ENCODE results near the gene RBM47. TPM values are rescaled to one million over a fixed set of nuclear protein-coding genes. Genes with fewer than 3 reads are reported as not detected.
"Not testable (repeated sequence)": the region's sequence is repeated elsewhere in the genome, so short reads cannot be mapped to it uniquely, and the experiment has no call there.

The RBM47 gene
- total and polyA plus RNA-seq, 7 experiments from 2014 or later = 0.17 to 47.2 (median 1.9) TPM

GRCh38 chr4:40547789-40548132, 81.9 kb downstream of the RBM47 start:
- H3K27ac ChIP-seq (ENCODE audit: low read depth, low read length) = no peak overlapping the region
- Mint-ChIP-seq H3K27me3 (no peaks in the 10 kb centered on the region), H3K27ac (peak overlapping the region in 1 of 9 donors; percentile 23), H3K36me3 (peaks cover 0 to 4% (median 0%) of the 10 kb centered on the region in 5 donors), H3K4me3 (no peak overlapping the region), H3K9me3 (no peaks in the 10 kb centered on the region), H3K4me1 (peaks cover 9 to 33% (median 19%) of the 10 kb centered on the region in 7 donors)
- POLR2A ChIA-PET = no interaction called here
- H3K27me3 ChIP-seq (ENCODE audit: control insufficient read depth in 2 of 2, insufficient read depth in 2 of 2, low read length in 2 of 2) = no peaks in the 10 kb centered on the region
- intact Hi-C loops (cut with micrococcal nuclease) = no loop called here
- no peak overlapping the region for H3K4me3 ChIP-seq (ENCODE audit: low read length)
- no peaks in the 10 kb centered on the region for H3K36me3 ChIP-seq (ENCODE audit: control insufficient read depth in 2 of 3, insufficient read depth in 3 of 3, low read length in 3 of 3)
- CTCF ChIA-PET = no interaction called here
- ATAC-seq = no peak
- H3K9me3 ChIP-seq (ENCODE audit: control insufficient read depth in 2 of 3, low read length in 3 of 3) = no peaks in the 10 kb centered on the region
- peaks cover 0 to 11% of the 10 kb centered on the region in 2 donors for H3K4me1 ChIP-seq (ENCODE audit: control insufficient read depth in 2 of 2, insufficient read depth in 2 of 2, low read length in 2 of 2)
- DNase-seq = no peak

GRCh38 chr4:40546969-40547788, 82.5 kb downstream of the RBM47 start:
- ChIA-PET POLR2A (no interaction called here), CTCF (no interaction called here)
- H3K4me1 ChIP-seq (ENCODE audit: control insufficient read depth in 2 of 2, insufficient read depth in 2 of 2, low read length in 2 of 2) = peaks cover 0 to 11% of the 10 kb centered on the region in 2 donors
- H3K27me3 ChIP-seq (ENCODE audit: control insufficient read depth in 2 of 2, insufficient read depth in 2 of 2, low read length in 2 of 2) = no peaks in the 10 kb centered on the region
- intact Hi-C loops (cut with micrococcal nuclease) = no loop called here
- H3K36me3 ChIP-seq (ENCODE audit: control insufficient read depth in 2 of 3, insufficient read depth in 3 of 3, low read length in 3 of 3) = no peaks in the 10 kb centered on the region
- no peaks in the 10 kb centered on the region for H3K9me3 Mint-ChIP-seq
- peaks cover 0 to 4% (median 0%) of the 10 kb centered on the region in 5 donors for H3K36me3 Mint-ChIP-seq
- H3K27ac Mint-ChIP-seq = peak overlapping the region in 2 of 9 donors; percentile 9 to 36
- ATAC-seq (peak; percentile 44), DNase-seq (no peak)
- H3K4me3 ChIP-seq (ENCODE audit: low read length) = no peak overlapping the region
- no peak overlapping the region for H3K27ac ChIP-seq (ENCODE audit: low read depth, low read length)
- H3K9me3 ChIP-seq (ENCODE audit: control insufficient read depth in 2 of 3, low read length in 3 of 3) = no peaks in the 10 kb centered on the region
- no peak overlapping the region for H3K4me3 Mint-ChIP-seq
- peaks cover 9 to 28% (median 17%) of the 10 kb centered on the region in 7 donors for H3K4me1 Mint-ChIP-seq
- H3K27me3 Mint-ChIP-seq = no peaks in the 10 kb centered on the region

GRCh38 chr4:40546506-40546905, 83.2 kb downstream of the RBM47 start:
- Histone ChIP-seq H3K36me3 (ENCODE audit: control insufficient read depth in 2 of 3, insufficient read depth in 3 of 3, low read length in 3 of 3) (no peaks in the 10 kb centered on the region), H3K4me1 (ENCODE audit: control insufficient read depth in 2 of 2, insufficient read depth in 2 of 2, low read length in 2 of 2) (peaks cover 0 to 11% of the 10 kb centered on the region in 2 donors), H3K4me3 (ENCODE audit: low read length) (no peak overlapping the region), H3K27ac (ENCODE audit: low read depth, low read length) (no peak overlapping the region), H3K9me3 (ENCODE audit: control insufficient read depth in 2 of 3, low read length in 3 of 3) (no peaks in the 10 kb centered on the region), H3K27me3 (ENCODE audit: control insufficient read depth in 2 of 2, insufficient read depth in 2 of 2, low read length in 2 of 2) (no peaks in the 10 kb centered on the region)
- no peaks in the 10 kb centered on the region for H3K9me3 Mint-ChIP-seq
- H3K36me3 Mint-ChIP-seq = peaks cover 0 to 4% (median 0%) of the 10 kb centered on the region in 5 donors
- no peak for DNase-seq
- intact Hi-C loops (cut with micrococcal nuclease) = no loop called here
- no peak for ATAC-seq
- peaks cover 7 to 27% (median 17%) of the 10 kb centered on the region in 7 donors for H3K4me1 Mint-ChIP-seq
- no peak overlapping the region for H3K4me3 Mint-ChIP-seq
- no peak overlapping the region for H3K27ac Mint-ChIP-seq
- no peaks in the 10 kb centered on the region for H3K27me3 Mint-ChIP-seq
- POLR2A ChIA-PET = no interaction called here
- CTCF ChIA-PET = no interaction called here

GRCh38 chr4:40545487-40545886, 84.2 kb downstream of the RBM47 start:
- H3K27ac Mint-ChIP-seq; H3K4me3 ChIP-seq (ENCODE audit: low read length); H3K27me3 ChIP-seq (ENCODE audit: control insufficient read depth in 2 of 2, insufficient read depth in 2 of 2, low read length in 2 of 2); H3K27ac ChIP-seq (ENCODE audit: low read depth, low read length); H3K27me3 Mint-ChIP-seq; H3K4me1 ChIP-seq (ENCODE audit: control insufficient read depth in 2 of 2, insufficient read depth in 2 of 2, low read length in 2 of 2); H3K9me3 ChIP-seq (ENCODE audit: control insufficient read depth in 2 of 3, low read length in 3 of 3); H3K36me3 ChIP-seq (ENCODE audit: control insufficient read depth in 2 of 3, insufficient read depth in 3 of 3, low read length in 3 of 3); CTCF ChIA-PET; H3K36me3 Mint-ChIP-seq; intact Hi-C loops (cut with micrococcal nuclease); ATAC-seq; POLR2A ChIA-PET; DNase-seq; H3K4me3 Mint-ChIP-seq; H3K9me3 Mint-ChIP-seq: not testable (repeated sequence)
- H3K4me1 Mint-ChIP-seq = peaks cover 0 to 18% (median 7%) of the 10 kb centered on the region in 7 donors

- peaks cover 0 to 13% (median 0%) of the 10 kb centered on the region in 7 donors for H3K4me1 Mint-ChIP-seq
- intact Hi-C loops (cut with micrococcal nuclease) = no loop called here
These were observed 85.4 kb downstream of the RBM47 start for GRCh38 chr4:40544221-40544620.

GRCh38 chr4:40540800-40541199, 88.9 kb downstream of the RBM47 start:
- Mint-ChIP-seq H3K4me3 (no peak overlapping the region), H3K27me3 (no peaks in the 10 kb centered on the region), H3K9me3 (no peaks in the 10 kb centered on the region), H3K4me1 (peaks cover 0 to 2% (median 0%) of the 10 kb centered on the region in 7 donors), H3K36me3 (no peaks in the 10 kb centered on the region), H3K27ac (no peak overlapping the region)
- intact Hi-C loops (cut with micrococcal nuclease) = no loop called here
- Histone ChIP-seq H3K27me3 (ENCODE audit: control insufficient read depth in 2 of 2, insufficient read depth in 2 of 2, low read length in 2 of 2) (no peaks in the 10 kb centered on the region), H3K4me1 (ENCODE audit: control insufficient read depth in 2 of 2, insufficient read depth in 2 of 2, low read length in 2 of 2) (no peaks in the 10 kb centered on the region), H3K36me3 (ENCODE audit: control insufficient read depth in 2 of 3, insufficient read depth in 3 of 3, low read length in 3 of 3) (no peaks in the 10 kb centered on the region), H3K27ac (ENCODE audit: low read depth, low read length) (no peak overlapping the region), H3K9me3 (ENCODE audit: control insufficient read depth in 2 of 3, low read length in 3 of 3) (no peaks in the 10 kb centered on the region), H3K4me3 (ENCODE audit: low read length) (no peak overlapping the region)
- ATAC-seq (no peak), DNase-seq (no peak)
- ChIA-PET POLR2A (no interaction called here), CTCF (interaction anchor here (0.6 kb wide), 1 partner anchor 15 kb away, joined by 3 read pairs; no protein-coding TSS in a partner anchor)

More at GRCh38 chr4:40544221-40544620, 85.4 kb downstream of the RBM47 start:
- Mint-ChIP-seq H3K4me3 (no peak overlapping the region), H3K27me3 (no peaks in the 10 kb centered on the region), H3K27ac (no peak overlapping the region), H3K36me3 (peaks cover 0 to 2% (median 0%) of the 10 kb centered on the region in 5 donors), H3K9me3 (no peaks in the 10 kb centered on the region)
- ATAC-seq = no peak
- DNase-seq = no peak
- no peaks in the 10 kb centered on the region for H3K4me1 ChIP-seq (ENCODE audit: control insufficient read depth in 2 of 2, insufficient read depth in 2 of 2, low read length in 2 of 2)
- H3K27me3 ChIP-seq (ENCODE audit: control insufficient read depth in 2 of 2, insufficient read depth in 2 of 2, low read length in 2 of 2) = no peaks in the 10 kb centered on the region
- H3K36me3 ChIP-seq (ENCODE audit: control insufficient read depth in 2 of 3, insufficient read depth in 3 of 3, low read length in 3 of 3) = no peaks in the 10 kb centered on the region
- H3K27ac ChIP-seq (ENCODE audit: low read depth, low read length) = no peak overlapping the region
- CTCF ChIA-PET = no interaction called here
- H3K4me3 ChIP-seq (ENCODE audit: low read length) = no peak overlapping the region
- no peaks in the 10 kb centered on the region for H3K9me3 ChIP-seq (ENCODE audit: control insufficient read depth in 2 of 3, low read length in 3 of 3)
- POLR2A ChIA-PET = no interaction called here

- Histone ChIP-seq H3K4me3 (ENCODE audit: low read length) (no peak overlapping the region), H3K27ac (ENCODE audit: low read depth, low read length) (no peak overlapping the region), H3K4me1 (ENCODE audit: control insufficient read depth in 2 of 2, insufficient read depth in 2 of 2, low read length in 2 of 2) (no peaks in the 10 kb centered on the region), H3K36me3 (ENCODE audit: control insufficient read depth in 2 of 3, insufficient read depth in 3 of 3, low read length in 3 of 3) (no peaks in the 10 kb centered on the region), H3K27me3 (ENCODE audit: control insufficient read depth in 2 of 2, insufficient read depth in 2 of 2, low read length in 2 of 2) (no peaks in the 10 kb centered on the region), H3K9me3 (ENCODE audit: control insufficient read depth in 2 of 3, low read length in 3 of 3) (no peaks in the 10 kb centered on the region)
- no peak overlapping the region for H3K27ac Mint-ChIP-seq
- H3K4me1 Mint-ChIP-seq = peaks cover 0 to 11% (median 7%) of the 10 kb centered on the region in 7 donors
- ChIA-PET CTCF (no interaction called here), POLR2A (no interaction called here)
- ATAC-seq (no peak), DNase-seq (no peak)
- H3K36me3 Mint-ChIP-seq = no peaks in the 10 kb centered on the region
- H3K4me3 Mint-ChIP-seq = no peak overlapping the region
- intact Hi-C loops (cut with micrococcal nuclease) = no loop called here
- no peaks in the 10 kb centered on the region for H3K9me3 Mint-ChIP-seq
- no peaks in the 10 kb centered on the region for H3K27me3 Mint-ChIP-seq
These were observed 93.6 kb downstream of the RBM47 start for GRCh38 chr4:40536032-40536431.

Data from naive thymus-derived CD4-positive, alpha-beta T cell (primary cell).